Keratinocyte (primary cell): Measurements from ENCODE around the gene CCDC68.

Experiments
- CTCF ChIP-seq, 3 experiments: IDR thresholded peaks in 1 of 3; conservative IDR thresholded peaks in 1 of 3; optimal IDR thresholded peaks in 1 of 3; 2 replicates in 2 of 3; 3 replicates in 1 of 3; pipeline versions ENCODE3 to v1.5.1; 2011; ENCODE audit warnings: low read length in 3 of 3, mild to moderate bottlenecking in 3 of 3, moderate library complexity in 2 of 3, control low read depth in 1 of 3, inconsistent platforms in 1 of 3; ENCODE audit not compliant: insufficient read depth in 2 of 3; ENCODE audit errors: extremely low read depth in 1 of 3
- EZH2 ChIP-seq: IDR thresholded peaks from one replicate; pipeline ENCODE4 v1.6.1; 2012; ENCODE audit warnings: inconsistent platforms, mild to moderate bottlenecking, low read length, moderate library complexity

- TF ChIP-seq EZH2 (no peak), CTCF (optimal IDR thresholded peaks at IDR 0.05 in 1 of 3, IDR thresholded peaks at IDR 0.05 in 1 of 3, conservative IDR thresholded peaks at IDR 0.05 in 1 of 3; ENCODE audit: extremely low read depth in 1 of 3, insufficient read depth in 2 of 3, low read length in 3 of 3) (no peak)
Observed at GRCh38 chr18:54961868-54962267, 2.6 kb upstream of the CCDC68 start.
